HG02759 (cell line): ENCODE data around the gene ST6GALNAC6.

Source experiments
- ATAC-seq: cut with Tn5 transposase; IDR thresholded peaks from one replicate; pipeline ENCODE4 v1.9.1; 2021; ENCODE audit warnings: mild to moderate bottlenecking, moderate library complexity; ENCODE audit not compliant: unreplicated experiment

Gene ST6GALNAC6, protein sequence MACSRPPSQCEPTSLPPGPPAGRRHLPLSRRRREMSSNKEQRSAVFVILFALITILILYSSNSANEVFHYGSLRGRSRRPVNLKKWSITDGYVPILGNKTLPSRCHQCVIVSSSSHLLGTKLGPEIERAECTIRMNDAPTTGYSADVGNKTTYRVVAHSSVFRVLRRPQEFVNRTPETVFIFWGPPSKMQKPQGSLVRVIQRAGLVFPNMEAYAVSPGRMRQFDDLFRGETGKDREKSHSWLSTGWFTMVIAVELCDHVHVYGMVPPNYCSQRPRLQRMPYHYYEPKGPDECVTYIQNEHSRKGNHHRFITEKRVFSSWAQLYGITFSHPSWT

DNA sequence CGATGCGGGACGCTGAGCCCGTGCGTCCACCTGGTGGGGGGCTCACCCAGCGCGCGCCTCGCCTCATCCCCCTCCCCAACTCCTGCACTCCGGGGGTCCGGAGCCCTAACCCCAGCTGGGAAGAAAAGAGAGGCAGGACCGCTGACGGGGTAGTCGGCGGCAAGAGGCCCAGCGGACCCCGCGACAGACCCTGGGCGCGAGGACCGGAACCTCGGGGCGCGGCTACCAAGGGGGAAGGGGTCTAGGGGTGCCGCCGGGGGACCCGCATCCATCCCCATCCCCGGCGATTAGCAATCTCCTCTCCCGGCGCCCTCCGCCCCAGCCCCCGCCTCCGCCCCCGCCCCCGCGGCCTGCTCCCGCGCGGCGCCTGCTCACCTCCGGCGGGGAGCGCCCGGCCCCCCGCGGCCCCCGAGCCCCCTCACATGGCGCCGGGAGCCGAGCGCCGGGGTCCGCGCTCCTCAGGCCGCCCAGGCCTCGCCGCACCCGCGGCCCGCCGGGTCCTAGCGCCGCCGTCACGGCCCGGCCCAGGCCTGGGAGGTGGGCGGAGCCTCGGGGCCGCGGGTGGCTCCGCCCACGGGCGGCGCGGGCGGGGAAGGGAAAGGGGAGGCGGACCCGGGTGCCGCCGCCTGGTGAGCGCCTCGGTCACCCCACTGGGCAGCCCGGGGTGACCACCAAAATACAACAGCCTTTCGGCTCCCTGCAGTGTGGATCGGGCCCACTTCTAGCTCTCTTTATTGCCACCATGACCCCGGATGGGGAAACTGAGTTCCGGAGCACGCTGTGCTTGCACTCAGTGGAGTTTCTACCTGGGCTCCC, at the start of gene ST6GALNAC6:
ST6GALNAC6 (minus strand) TSS at position 476 of the 816 bp plus-strand sequence. CDS start 1,622 bp downstream, outside the sequence.
- ATAC-seq, result peak; percentile 70

GRCh38 chr9:127947841-127948710, 48.7 kb upstream of the ST6GALNAC6 start:
- ATAC-seq, result no peak

- no peak for ATAC-seq
Measured at GRCh38 chr9:127946728-127947127, 47.3 kb upstream of the ST6GALNAC6 start.

- no peak for ATAC-seq
Measured at GRCh38 chr9:127945942-127946341, 46.5 kb upstream of the ST6GALNAC6 start.

DNA sequence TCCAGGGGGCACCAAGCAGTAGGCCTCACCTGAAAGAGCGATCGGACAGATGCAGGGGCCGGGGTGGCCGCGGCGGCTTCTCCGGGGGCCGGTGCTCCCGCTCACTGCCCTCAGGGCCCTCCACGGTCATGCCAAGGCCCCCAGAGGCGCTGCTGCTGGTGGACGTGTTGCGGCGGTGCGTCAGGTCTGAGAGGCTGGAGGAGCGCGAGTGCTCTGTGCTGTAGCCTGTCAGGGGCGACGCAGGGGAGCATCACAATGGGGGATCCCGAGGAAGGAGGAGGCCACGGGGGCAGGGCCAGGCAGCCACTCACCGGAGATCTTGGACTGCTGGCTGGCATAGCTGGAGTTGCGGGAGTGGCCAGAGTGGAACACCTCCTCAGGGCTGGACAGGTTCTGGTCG, 45.9 kb upstream of the ST6GALNAC6 start:
- no peak for ATAC-seq

GRCh38 chr9:127944586-127945218, 45.3 kb upstream of the ST6GALNAC6 start:
- no peak for ATAC-seq

DNA sequence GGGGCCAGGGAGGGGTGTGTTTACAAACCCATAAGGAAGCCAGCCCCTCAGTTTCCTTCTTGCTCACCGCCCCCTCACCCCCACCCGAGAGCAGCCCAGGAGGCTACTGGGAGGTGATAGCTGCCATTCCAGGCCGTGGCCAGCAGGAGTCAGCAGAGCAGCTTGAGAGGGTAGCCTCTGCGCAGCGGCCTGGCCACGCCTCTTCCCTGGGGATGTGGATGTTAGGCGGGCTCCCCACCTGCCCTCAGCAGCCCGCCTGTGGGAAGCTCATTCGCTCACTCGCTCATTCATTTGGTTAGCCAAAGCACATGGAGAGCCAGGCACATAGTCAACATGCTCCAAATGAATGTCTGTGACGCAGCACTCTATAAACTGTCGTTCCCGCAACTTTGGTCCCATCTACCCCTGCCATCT, 44.3 kb upstream of the ST6GALNAC6 start:
- ATAC-seq, result peak; percentile 72

- peak; percentile 14 for ATAC-seq
Measured at GRCh38 chr9:127943011-127943662, 43.7 kb upstream of the ST6GALNAC6 start.

- ATAC-seq, result no peak
Measured at GRCh38 chr9:127942216-127943010, 43.0 kb upstream of the ST6GALNAC6 start.

DNA sequence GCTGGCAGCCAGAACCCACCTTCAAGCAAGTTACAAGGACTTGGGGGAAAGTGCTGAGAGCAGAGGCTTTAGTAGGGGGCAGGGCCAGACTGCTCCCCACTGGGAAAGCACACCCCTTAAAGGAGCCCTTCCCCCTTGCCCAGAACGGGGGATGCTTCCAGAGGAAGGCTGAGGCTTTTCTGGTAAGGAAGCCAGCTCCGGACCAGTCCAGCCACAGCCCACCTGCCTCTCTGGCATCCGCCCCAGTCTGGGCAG, 42.5 kb upstream of the ST6GALNAC6 start:
- ATAC-seq, result no peak

DNA sequence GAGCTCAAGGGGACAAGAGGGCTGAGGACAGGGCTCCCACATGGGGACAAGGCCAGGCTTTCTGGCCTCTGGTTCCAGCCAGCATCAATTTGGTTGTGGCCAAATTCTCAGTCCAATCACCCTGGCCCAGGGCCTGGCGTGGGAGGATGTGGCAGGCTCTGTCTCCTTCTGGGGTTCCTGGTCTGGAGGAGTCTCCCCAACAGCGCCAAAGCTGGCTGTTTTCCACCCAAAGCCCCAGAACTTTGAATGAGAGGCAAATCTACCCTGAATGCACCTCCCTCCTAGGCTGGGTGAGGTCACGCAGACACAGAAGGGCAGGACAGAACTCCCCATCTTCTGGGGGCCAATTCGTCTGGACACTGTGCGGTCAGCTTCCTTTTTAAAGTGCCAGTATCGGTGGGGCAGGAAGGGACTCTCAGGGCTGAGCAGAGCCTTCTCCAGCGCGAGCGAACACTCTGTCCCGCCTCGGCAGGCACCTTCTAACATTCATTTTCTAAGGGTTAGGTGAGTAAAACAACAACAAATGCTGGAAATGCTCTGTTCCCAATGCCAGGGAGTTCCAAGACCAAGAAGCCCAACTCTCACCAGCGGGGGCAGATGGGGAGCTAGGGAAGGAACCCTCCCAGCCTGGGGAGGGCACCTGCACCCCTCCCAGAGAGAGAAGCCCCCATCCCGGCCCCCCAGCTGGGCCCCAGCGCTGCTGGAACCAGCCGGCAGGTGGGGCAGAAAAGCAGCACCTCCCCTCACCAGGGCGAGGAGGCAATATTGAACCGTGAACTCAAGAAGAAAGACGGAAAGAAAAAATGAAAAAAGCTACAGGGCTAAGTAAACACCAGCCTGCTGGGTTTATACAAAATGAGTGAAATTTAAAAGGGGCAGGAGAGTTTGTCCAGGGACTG, 41.9 kb upstream of the ST6GALNAC6 start:
- ATAC-seq, result no peak

- ATAC-seq, result no peak
Measured at GRCh38 chr9:127940593-127940992, 41.2 kb upstream of the ST6GALNAC6 start.

DNA sequence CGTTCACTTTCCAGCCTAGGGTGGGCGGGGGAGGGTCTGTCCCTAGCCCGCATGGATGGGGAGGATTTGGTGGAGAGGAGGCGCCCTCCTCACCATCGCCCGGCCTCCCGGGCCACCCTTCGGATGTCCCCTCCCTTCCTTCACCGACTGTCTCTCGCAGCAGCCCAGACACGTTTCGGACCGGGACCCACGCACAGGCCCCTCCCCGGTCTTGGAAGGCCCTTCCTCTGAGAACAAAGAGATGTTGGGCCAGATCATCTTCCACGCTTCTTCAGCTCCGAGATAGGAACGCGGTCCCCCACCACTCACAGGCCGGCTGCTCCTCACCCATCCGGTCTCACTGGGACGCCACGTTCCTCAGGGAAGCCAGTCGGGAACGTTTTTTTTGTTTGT, 38.9 kb upstream of the ST6GALNAC6 start:
- ATAC-seq, result no peak

DNA sequence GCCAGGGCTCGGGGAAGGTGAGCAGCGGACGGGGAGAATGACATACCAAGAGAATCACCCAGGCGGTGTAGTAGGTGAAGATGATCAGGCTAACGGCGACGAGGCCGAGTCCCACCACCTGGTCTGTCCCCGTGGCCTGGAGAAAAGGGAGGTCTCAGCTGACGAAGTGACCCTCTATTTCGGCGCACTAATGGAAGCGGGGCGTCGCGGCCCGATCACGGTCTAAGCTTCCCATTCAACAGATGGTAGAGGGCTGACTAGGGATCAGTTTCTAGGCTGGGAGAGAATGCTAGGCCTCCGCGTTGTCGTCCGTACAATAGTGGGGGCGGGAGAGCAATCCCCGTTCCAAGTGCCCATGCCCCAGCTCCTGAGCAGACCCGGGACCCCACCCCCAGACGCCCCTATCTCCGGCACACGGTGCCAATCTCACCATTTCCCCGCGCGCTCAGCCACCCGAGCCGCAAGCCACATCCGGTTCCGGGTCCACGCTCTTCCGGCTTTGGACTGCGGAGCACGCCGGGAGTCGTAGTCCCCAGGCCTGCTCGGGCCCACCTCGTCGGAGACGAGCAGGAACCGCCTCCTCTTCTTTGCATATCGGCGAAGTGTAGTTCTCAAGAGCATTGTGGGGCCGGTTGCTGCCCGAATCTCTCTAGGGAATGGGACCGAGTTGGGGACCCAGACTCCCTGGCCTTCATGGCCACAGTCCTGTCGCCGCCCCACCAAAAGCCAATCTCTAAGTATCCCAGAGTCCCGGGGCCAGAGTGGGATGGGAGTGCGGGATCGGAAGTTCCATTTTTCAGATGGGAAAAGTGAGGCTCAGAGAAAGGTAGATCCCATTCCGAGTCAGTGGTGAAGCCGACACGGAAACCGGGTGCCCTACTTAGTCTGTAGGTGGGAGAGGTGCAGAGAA, 38.2 kb upstream of the ST6GALNAC6 start, which contains the start of gene DPM2:
DPM2 (minus strand) TSS at position 467 of the 910 bp plus-strand sequence; CDS start at position 433, 34 bp downstream.
- ATAC-seq, result peak; percentile 92

DNA sequence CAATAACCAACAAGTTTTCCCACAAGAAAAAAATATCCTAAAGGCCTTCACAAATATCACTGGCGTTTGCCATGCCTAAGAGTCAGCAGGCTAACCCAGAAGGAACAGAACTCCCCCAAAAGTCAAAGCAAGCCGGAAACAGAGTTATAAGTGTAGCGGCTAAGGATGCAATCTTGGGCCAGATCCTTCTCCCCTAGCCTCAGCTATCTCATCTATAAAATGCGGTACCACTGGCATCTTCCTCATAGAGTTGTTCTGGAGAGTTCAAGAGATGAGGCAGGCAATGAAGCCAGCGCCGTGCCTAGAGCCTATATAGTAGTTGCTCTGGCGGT, 37.6 kb upstream of the ST6GALNAC6 start:
- no peak for ATAC-seq

DNA sequence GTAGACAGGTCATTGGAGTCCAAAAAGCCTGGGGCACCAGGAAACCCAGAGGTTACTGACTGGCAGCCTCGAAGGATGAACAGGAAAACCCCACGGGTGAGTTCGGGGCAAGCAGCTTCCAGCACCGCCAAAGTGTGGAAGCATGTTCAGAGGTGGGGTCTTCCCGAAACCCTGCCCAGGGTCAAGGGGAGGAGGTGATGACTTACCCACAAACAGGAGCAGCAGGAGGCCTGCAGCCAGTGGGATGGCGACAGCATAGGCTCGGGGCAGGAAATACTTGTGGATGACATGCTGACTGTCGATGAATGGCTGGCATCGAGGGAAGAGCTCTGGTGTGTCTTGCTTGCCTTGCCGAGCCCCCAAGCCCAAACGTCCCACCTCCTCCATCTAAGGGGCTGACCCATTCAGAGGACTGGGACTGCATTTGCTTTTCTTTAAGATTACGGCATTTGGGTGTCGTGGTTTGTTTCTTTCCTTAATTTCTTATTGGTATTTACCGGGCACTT, 37.0 kb upstream of the ST6GALNAC6 start:
- no peak for ATAC-seq

DNA sequence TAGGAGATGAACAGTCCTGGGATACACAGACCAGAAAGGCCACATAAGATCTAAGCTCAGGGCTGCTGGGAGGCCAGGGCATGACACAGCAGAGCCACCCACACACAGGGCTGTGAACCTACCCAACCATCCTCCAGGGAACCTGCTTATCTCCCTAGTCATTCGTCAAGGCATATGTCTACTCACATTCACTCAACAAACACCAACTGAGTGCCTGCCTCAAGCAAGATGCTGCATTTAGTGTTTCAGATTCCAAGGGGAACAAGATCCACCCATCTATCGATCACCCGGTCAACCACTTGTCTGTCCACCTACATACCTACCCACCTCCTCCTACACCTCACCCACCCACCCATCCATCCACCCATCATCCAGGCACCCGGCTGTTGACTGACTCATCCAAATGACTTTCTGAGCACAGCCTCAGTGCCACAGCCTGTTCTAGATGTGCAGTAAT, 36.4 kb upstream of the ST6GALNAC6 start:
- no peak for ATAC-seq
